ENCODE measurements around the gene ATP9B.

DNA sequence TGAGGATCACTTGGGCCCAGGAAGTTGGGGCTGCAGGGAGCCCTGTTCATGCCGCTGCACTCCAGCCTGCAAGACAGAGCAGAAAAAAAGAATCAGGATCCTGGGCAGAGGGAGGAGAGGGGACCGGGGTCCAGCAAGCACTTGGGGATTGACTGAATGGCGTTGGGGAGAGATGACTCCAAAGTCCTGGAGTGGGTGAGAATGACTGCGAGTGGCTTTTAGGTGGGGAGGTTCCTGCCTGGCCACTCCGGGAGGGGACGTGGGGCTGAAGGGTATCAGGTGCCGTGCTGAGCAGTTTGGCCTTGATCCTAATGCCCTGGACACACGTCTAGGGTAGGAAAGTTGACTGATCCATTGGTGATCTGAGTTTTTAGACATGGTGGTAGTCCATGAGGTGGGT is 323.0 kb downstream of the ATP9B start:
- TF ChIP-seq EZH2 (IDR thresholded peaks at IDR 0.05), result no peak
- TF ChIP-seq, protein P1, sequence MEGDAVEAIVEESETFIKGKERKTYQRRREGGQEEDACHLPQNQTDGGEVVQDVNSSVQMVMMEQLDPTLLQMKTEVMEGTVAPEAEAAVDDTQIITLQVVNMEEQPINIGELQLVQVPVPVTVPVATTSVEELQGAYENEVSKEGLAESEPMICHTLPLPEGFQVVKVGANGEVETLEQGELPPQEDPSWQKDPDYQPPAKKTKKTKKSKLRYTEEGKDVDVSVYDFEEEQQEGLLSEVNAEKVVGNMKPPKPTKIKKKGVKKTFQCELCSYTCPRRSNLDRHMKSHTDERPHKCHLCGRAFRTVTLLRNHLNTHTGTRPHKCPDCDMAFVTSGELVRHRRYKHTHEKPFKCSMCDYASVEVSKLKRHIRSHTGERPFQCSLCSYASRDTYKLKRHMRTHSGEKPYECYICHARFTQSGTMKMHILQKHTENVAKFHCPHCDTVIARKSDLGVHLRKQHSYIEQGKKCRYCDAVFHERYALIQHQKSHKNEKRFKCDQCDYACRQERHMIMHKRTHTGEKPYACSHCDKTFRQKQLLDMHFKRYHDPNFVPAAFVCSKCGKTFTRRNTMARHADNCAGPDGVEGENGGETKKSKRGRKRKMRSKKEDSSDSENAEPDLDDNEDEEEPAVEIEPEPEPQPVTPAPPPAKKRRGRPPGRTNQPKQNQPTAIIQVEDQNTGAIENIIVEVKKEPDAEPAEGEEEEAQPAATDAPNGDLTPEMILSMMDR (IDR thresholded peaks at IDR 0.05), result no peak
